Measurements from ENCODE around the gene SLC38A10.

Gene SLC38A10

GRCh38 chr17:81295031-81295675 is at the start of gene SLC38A10:
Gene SLC38A10 (minus strand): TSS chr17:81295307. CDS start chr17:81294921, 386 bp downstream.
- DNase-seq, result peak; percentile 95 to 97 (median 96)

GRCh38 chr17:81342269-81343070 is 47.4 kb upstream of the SLC38A10 start:
- DNase-seq, result no peak

- DNase-seq, result peak in 1 of 3 donors; percentile 56
Observed at GRCh38 chr17:81341516-81342268, 46.6 kb upstream of the SLC38A10 start.

GRCh38 chr17:81340607-81341515 is 45.8 kb upstream of the SLC38A10 start:
- no peak for DNase-seq

- DNase-seq, result peak in 2 of 3 donors; percentile 52 to 61
Observed at GRCh38 chr17:81339534-81340296, 44.6 kb upstream of the SLC38A10 start.

- DNase-seq, result no peak
Observed at GRCh38 chr17:81339191-81339533, 44.1 kb upstream of the SLC38A10 start.

GRCh38 chr17:81338274-81339190 is 43.4 kb upstream of the SLC38A10 start:
- DNase-seq, result no peak

GRCh38 chr17:81337476-81337879 is 42.4 kb upstream of the SLC38A10 start:
- DNase-seq, result no peak

GRCh38 chr17:81336930-81337325 is 41.8 kb upstream of the SLC38A10 start:
- DNase-seq, result no peak

- no peak for DNase-seq
Observed at GRCh38 chr17:81336296-81336929, 41.3 kb upstream of the SLC38A10 start.

- DNase-seq, result no peak
Observed at GRCh38 chr17:81335773-81336157, 40.7 kb upstream of the SLC38A10 start.

GRCh38 chr17:81334987-81335772 is 40.1 kb upstream of the SLC38A10 start:
- DNase-seq, result no peak

- no peak for DNase-seq
Observed at GRCh38 chr17:81334391-81334901, 39.3 kb upstream of the SLC38A10 start.

- DNase-seq, result no peak
Observed at GRCh38 chr17:81333616-81334368, 38.7 kb upstream of the SLC38A10 start.

GRCh38 chr17:81332914-81333528 is 37.9 kb upstream of the SLC38A10 start:
- no peak for DNase-seq

GRCh38 chr17:81332118-81332834 is 37.2 kb upstream of the SLC38A10 start:
- DNase-seq, result no peak

GRCh38 chr17:81331527-81332043 is 36.5 kb upstream of the SLC38A10 start:
- DNase-seq, result no peak

All from suppressor macrophage treated with lipopolysaccharide for 1 hour (primary cell).